AG04449 (cell line): ENCODE measurements around the gene PAPOLG.
"Not testable (repeated sequence)": the region's sequence is repeated elsewhere in the genome, so short reads cannot be mapped to it uniquely, and the experiment has no call there.

Source experiments
- CTCF ChIA-PET: fragments of 350-600 bp; formaldehyde crosslinking; extraction: SDS; loops from one replicate; lab custom pipeline; 2021; ENCODE audit warnings: antibody characterized with exemption; lab: Yijun Ruan, JAX
- POLR2A ChIA-PET: fragments of 400-600, 350-600 bp; formaldehyde crosslinking; extraction: SDS; loops from one replicate; lab custom pipeline; 2020; ENCODE audit warnings: antibody characterized with exemption, inconsistent platforms; lab: Yijun Ruan, JAX
- DNase-seq: peaks from one replicate; pipeline ENCODE4 v3.0.0-alpha.2; 2010; ENCODE audit warnings: low read depth, low spot score
- H3K4me3 ChIP-seq: 2 replicates; pipeline ENCODE4 v1.5.1; 2011; ENCODE audit warnings: low read depth, mild to moderate bottlenecking, control low read depth, low read length
- CTCF ChIP-seq: IDR thresholded peaks from one replicate; pipeline ENCODE4 v1.5.1; 2011; ENCODE audit warnings: mild to moderate bottlenecking, moderate library complexity, low read length, control low read depth, inconsistent platforms; ENCODE audit not compliant: insufficient read depth; ENCODE audit errors: missing control alignments

The PAPOLG gene

GRCh38 chr2:60823694-60824305 lies 67.7 kb downstream of the PAPOLG start:
- no peak for TF ChIP-seq CTCF
- POLR2A ChIA-PET, result no interaction called here
- DNase-seq, result no peak

GRCh38 chr2:60825666-60826065 lies 69.6 kb downstream of the PAPOLG start:
- no peak for TF ChIP-seq CTCF
- DNase-seq, result no peak

More at GRCh38 chr2:60823694-60824305, 67.7 kb downstream of the PAPOLG start:
- CTCF ChIA-PET, result interaction anchor here (1.8 kb wide), 1 partner anchor 9 kb away, joined by 5 read pairs; no protein-coding TSS in a partner anchor
- H3K4me3 ChIP-seq, result no peak overlapping the region

DNA sequence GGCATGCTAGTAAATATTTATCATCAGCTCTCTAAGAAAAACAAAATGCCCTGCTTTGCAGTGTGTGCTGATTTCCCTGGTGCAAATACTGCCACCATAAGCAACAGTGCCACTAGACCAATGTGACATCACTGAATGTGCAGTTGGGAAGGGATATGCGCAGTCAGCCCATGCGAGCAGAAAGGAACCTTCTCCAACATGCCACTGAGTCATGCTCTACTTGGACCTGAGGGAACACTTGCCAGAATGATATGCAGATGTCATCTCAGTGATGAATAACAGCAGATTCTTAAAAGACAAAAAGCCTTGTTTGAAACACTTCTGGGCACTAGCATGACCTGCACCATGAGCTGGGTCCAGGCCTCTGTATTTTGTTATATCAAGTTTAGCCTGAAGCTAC lies 70.0 kb downstream of the PAPOLG start:
- H3K4me3 ChIP-seq, result no peak overlapping the region
- DNase-seq, result no peak
- no peak for TF ChIP-seq CTCF
- ChIA-PET CTCF (no interaction called here), POLR2A (no interaction called here)

More at GRCh38 chr2:60825666-60826065, 69.6 kb downstream of the PAPOLG start:
- CTCF ChIA-PET, result no interaction called here
- H3K4me3 ChIP-seq, result no peak overlapping the region
- POLR2A ChIA-PET, result no interaction called here

DNA sequence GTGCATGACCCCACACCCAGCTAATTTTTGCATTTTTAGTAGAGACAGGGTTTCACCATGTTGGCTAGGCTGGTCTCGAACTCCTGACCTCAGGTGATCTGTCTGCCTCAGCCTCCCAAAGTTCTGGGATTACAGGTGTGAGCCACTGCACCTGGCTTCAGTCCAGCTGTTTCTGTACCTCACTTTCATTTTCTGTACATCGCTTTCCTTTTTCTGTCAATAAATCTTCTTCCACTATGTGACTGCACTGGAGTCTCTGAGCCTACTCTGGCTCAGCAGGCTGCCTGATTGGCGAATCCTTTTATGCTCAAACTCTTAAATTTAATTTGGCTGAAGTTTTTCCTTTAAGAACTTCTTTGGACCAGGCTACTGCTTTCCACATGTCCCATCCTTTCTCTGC lies 70.8 kb downstream of the PAPOLG start:
- H3K4me3 ChIP-seq, POLR2A ChIA-PET, DNase-seq, CTCF ChIA-PET: not testable (repeated sequence)

- H3K4me3 ChIP-seq, result no peak overlapping the region
- ChIA-PET CTCF (no interaction called here), POLR2A (no interaction called here)
- TF ChIP-seq CTCF, result no peak
- no peak for DNase-seq
Observed at GRCh38 chr2:60827369-60827768, 71.3 kb downstream of the PAPOLG start.

- ChIA-PET CTCF (no interaction called here), POLR2A (no interaction called here)
- no peak for DNase-seq
Observed at GRCh38 chr2:60830991-60831390, 74.9 kb downstream of the PAPOLG start.

More at GRCh38 chr2:60830991-60831390, 74.9 kb downstream of the PAPOLG start:
- no peak overlapping the region for H3K4me3 ChIP-seq
- no peak for TF ChIP-seq CTCF
